GM19452 (cell line): Measurements from ENCODE around the gene PDCD1.
"Not testable (repeated sequence)": the region's sequence is repeated elsewhere in the genome, so short reads cannot be mapped to it uniquely, and the experiment has no call there.

Source experiments
- ATAC-seq: cut with Tn5 transposase; IDR thresholded peaks from one replicate; pipeline ENCODE4 v1.9.1; 2021; ENCODE audit not compliant: unreplicated experiment

The PDCD1 gene

DNA sequence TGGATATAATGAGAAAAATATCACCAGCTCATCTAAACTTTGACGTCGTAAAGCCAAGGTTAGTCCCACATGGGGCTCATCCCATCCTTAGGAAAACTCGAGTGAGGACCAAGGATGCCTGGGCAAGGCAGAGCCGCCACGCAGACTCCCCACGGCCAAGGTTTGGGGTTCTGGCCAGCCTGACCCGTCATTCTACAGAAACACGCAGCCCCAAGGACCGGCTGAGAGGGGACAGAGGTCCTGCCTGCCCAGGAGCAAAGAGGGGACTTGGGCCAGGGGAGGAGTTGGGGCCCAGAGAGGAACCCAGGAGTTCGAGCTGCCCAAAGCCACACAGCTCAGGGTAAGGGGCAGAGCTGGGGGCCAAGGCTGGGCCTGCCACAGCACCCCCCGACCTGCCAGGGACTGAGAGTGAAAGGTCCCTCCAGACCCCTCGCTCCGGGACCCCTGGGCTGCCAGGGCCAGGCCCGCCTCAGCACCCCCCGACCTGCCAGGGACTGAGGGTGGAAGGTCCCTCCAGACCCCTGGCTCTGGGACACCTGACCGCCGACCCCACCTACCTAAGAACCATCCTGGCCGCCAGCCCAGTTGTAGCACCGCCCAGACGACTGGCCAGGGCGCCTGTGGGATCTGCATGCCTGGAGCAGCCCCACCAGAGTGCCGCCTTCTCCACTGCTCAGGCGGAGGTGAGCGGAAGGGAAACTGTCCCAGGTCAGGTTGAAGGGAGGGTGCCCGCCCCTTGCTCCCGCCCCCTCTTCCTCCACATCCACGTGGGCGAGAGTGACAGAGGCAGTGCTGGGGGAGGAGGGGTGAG, at the start of gene PDCD1:
TSS of gene PDCD1 (minus strand) at position 689 of the 811 bp plus-strand sequence. CDS start at position 633, 56 bp downstream.
- peak; percentile 37 for ATAC-seq

DNA sequence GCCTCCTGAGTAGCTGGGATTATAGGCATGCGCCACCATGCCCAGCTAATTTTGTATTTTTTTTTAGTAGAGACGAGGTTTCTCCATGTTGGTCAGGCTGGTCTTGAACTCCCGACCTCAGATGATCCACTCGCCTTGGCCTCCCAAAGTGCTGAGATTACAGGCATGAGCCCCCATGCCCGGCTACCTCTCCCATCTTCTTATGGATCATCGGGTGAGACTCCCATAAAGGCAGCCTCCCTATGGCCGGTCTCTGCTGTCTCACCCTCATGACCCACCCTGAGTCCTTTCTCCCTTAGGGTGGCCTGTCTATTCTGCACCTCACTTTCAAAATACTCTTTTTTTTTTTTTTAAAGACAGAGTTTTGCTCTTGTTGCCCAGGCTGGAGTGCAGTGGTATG, 49.1 kb upstream of the PDCD1 start:
- ATAC-seq: not testable (repeated sequence)

DNA sequence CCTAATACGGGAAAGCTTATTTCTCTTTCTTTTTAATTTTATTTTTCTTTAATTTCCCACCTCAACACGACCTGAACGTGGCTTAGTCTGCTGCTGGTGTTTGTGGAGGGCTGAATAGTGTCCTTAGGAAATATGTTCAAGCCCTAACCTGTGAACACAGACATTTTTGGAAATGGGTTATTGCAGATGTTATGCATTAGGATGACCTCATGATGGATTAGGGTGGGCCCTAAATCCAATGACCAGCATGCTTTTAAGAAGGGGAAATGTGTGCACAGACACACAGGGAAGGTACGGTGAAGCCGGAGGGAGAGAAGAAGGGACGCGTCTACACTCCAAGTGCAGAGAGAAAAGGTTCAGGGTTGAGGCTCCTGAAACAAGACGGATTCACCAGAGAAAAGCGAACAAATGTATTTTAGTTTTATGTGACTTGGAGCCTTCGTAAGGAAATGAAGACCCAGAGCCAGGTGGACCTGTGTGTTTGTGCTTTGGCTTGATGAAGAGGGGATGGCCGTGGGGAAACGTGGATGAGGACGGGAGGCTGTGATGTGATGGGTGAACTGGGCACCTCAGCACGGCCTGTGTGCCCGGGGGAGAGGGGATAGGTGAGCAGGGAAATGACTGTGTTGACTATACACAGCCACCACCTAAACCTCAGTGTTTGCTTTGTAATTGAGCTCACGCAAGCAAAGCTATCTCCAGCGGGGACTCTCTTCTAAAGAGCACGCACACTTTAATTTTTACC, 48.3 kb upstream of the PDCD1 start:
- ATAC-seq: no peak

DNA sequence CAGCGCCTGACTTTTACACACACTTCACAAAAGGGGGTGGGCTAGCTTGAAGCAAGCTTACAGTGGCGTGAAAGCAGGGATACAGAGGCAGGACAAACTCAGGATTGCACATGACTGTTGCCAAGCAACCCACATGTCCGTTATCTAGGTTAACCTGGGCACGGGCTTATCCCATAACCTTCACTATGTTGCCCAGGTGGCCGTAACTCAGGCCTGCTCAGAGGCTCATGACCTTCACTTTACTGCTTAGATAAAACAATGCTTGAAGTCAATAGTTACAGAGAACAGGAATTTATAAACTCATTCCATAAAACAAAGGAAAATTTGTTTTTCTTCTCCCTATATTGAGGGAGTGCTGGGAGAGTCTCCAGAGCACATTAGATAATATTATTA, 47.7 kb upstream of the PDCD1 start:
- not testable (repeated sequence) for ATAC-seq

DNA sequence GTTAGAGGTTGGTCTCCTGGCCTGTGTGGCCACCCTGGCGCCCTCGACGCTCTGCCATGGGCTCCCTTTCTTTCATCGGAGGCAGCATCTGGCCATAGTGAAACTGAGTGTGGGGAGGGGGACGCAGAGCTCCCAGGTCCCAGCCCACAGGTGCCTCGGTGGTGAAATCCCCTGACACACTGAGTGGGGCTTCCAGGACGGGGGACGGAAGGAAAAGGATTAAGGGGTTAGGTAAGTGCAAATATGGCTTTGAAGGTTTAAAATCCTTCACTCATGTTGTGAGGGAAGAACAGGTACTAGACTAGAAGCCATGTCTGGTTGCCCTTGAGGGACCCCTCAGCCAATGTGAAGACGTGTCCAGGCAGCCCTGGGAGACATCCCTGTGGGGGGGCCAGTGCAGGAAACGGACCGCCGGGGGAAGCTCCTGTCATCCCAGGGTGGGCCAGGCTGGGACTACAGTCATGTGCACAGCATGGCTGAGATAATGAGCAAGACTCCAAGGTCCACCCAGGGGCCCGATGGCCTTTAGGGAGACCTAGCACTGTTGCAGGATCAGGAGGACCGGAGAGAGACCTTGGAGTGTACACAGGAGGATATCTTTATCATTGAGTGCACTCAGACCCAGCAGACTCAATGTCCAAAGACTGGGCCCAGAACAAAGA, 47.2 kb upstream of the PDCD1 start:
- ATAC-seq: no peak

DNA sequence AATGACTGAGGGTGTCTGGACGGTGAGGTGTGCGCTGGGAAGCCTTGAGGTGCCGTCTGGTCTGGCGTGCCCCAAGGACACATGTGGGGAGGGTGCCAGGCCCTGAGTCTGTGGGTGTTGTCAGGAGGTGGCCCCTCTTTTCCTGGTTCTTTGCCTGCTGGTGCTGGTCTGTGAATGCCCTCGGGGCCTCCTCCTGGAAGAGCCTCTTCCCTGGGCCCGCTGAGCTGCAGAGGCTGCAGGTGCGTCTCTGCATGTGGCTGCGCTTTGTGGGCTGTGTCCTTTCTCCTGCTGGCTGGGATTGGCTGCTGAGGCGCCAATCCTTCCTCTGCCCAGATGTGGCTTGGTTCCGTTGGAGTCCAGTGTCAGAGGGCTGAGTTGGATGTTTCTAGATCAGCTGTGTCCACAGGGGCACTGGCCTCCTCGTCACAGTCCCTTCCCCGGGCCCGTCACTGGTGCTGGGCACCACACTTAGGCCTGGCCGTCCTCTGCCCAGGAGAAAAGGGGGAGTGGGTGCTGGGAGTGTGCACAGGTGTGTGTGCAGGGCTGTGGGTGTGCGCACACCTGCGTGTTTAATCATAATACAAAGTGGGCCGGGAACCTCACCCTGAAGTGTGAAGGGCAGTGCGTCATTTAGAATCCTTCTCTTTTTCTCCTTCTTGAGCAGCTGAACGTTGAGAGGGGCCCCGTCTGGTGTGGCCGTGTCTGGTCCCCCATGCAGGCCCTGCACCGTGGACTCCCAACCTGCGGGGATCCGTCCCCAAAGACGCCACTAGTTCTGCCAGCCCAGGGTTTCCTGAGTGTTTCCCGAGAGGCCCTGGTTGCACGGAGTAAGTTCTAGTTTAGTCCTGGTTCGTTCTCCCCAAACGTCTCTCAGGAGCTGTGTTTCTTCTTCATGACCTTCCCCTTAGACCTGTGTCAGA, 46.4 kb upstream of the PDCD1 start:
- no peak for ATAC-seq

DNA sequence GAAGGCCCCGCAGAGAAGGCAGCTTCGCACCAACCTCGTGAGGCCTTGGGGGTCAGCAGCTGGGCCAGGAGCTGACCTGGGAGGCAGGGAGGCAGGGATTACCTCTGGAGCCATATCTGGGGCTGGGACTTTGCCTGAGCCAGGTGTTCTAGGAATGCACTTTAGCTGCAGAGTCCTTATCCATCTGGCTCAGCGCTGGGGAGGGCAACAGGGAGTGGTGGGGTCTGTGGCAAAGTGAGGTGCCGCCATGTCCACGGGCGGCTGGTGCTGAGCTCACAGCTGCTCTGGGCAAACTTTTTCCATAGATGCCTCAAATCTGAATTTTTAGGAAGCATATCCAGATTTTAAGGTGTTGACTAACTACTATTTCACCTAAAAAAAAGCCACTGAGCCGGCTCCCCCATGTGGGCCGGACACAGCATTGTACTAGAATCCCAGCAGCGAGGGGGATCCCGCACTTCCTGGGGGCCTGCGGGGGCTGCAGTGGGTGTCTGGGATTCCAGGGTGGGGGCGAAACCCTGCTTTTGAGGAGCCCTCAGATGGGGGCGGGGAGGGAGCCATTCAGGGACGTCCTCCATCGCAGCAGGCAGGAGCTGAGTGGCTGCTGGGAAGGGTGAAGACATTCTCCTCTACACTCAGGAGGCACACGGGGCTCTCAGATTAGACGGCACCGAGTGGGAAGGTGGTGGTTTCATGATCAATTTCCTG, 45.5 kb upstream of the PDCD1 start:
- no peak for ATAC-seq

DNA sequence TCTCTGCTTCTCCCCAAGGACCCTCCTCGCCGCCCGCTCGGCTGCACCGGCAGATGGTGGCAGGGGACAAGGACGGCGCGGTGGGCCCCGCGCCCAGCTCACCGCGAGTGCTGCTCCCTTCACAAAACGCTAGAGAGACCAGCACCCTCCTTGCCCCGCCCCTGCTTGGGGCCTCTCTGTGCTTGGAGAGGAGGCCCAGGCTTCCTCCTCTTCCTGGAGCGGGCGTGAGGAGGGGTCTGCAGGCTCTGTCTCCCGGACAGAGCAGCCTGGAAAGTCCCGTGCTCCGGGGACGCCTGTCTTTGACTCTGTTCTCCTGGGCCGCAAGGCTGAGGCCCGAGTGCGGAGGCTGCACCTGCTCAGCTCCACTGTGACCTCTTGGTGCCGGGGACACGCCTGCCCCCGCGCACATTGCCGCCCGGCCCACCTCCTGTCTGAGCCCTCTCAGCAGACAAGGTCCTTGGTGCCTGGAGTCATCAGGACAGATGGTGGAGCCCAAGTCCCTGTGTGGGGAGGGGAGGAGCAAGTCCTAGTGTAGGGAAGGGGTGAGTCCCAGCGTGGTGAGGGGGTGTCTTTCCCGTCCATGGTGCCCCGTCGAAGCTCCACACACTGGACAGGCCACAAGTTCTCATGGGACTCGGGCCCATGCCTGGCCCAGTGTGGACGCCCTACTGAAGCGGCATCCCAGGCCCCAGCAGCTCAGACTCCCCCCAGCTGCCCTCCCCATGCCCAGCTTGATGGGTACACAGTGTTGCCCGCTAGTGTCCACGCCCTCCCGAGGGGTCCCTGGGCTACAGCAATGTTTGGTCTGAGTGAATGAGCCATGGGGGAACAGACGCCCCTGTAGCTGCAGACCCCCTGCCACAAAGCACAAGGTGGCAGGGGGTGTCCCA, 44.7 kb upstream of the PDCD1 start:
- ATAC-seq: no peak

DNA sequence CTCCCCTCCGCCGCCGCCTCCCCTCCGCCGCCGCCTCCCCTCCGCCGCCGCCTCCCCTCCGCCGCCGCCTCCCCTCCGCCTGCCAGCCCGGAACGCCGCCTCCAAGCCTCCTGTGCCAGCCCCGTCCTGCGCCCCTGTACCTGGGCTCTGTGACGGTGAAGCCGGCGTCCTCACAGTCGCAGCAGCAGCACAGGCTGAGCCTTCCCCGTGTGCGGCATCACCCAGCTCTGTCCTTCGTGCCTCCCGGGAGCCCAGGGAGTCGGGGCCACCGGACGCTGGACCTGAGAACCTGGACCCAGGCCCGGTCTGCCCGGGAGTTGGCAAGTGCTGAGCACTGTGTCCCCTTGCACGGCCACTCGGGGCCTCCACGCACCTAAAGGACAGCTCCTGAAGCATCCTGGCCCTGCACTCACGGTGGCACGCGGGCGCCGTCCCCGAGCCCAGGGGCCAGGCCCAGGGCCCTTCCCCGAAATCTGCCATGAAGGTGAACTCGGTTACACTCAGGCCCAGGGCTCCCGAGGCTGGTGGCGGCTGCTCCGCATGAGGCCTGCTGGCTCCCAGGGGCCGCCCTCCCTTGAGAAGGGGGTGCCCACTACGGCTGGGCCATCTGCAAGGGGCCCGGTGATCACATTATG, 43.8 kb upstream of the PDCD1 start:
- ATAC-seq: no peak

DNA sequence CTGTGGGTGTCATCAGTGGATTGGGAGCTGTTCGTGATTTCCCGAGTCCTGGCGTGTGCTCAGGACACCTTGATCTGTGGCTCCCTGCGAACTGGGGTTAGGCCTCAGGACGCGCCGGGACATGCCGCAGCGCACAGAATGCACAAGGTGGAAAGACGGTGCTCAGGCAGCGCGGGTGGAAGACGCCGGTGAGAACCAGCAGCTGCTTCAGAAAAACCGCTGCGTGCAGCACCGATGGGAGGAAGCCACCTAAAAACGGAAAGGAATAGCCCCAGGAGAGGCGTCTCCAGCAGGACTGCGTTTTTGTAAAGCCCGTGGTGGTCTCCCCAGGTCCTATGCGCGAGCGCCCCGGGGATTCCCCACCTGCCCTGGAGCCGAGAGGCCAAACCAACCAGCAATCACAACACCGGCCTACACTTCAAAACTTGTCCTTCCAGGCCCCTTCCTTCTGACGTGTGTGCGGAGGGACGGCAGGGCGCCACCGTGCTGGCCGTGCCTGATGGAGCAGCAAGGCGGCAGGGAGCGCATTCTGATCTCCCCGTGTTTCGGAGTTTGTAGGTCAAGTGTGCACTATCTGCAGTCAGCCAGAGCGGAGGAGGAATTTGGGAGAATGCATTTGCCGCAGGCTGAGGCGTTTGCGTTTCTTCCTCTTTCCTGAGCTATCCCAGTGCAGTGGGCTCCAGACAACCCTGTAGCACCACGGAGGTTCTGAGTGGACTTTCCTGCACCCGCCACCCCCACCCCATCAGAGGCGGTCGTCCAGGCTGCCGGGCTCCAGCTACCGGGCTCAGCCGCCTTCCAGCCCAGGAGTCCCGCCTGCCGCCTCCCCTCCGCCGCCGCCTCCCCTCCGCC, 43.0 kb upstream of the PDCD1 start:
- no peak for ATAC-seq

DNA sequence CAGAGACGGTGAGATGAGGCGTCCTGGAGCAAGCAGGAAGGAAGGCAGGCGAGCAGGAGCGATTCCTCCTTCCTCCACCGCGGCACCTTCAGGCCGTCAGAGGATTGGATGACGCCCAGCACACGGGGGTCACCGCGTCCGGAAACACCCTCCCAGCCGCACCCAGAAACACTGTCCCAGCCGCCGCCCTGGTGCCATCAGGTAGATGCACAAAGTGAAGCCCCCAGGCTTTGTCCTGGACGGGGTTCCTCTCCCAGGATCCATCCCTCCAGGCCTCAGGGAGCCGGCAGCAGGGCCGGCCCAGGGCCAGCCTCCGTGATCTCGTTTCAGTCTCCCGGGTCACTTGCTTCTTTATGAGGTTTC, 42.3 kb upstream of the PDCD1 start:
- no peak for ATAC-seq

DNA sequence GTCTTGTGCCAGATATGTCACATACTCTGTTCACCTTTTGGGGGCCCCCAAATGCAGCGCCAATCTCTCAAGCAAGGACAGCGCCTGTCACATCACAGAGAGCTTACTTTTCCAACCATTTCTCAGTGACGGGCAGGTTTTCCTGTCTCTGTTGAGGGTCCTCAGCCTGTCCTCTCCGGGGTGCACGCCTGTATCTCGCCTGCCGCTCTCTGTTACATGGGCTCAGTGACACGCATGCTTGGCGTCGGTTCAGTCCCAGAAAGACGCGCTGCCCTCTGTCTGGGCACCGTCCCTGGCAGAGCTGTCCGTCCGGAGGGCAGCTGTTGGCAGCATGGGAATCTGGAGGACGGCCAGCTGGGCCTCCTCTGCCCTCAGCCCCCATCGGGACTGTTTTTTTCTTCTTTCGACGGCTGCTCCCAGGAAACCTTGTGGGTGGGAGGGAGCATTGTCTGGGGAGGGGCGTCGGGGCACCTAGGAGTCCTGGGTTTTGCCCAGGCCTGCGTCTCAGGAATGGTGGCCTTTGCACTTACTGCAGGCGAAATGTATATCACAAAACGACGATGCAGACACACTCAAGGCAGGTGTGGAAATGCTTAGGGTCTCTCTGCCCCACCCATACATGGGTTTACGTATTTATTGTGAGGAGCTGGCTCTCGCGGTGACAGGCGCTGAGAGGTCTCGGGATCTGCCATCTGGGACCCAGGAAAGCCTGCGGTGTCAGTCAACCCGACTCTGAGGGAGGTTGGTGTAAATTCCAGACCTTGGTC, 41.7 kb upstream of the PDCD1 start:
- ATAC-seq: no peak

DNA sequence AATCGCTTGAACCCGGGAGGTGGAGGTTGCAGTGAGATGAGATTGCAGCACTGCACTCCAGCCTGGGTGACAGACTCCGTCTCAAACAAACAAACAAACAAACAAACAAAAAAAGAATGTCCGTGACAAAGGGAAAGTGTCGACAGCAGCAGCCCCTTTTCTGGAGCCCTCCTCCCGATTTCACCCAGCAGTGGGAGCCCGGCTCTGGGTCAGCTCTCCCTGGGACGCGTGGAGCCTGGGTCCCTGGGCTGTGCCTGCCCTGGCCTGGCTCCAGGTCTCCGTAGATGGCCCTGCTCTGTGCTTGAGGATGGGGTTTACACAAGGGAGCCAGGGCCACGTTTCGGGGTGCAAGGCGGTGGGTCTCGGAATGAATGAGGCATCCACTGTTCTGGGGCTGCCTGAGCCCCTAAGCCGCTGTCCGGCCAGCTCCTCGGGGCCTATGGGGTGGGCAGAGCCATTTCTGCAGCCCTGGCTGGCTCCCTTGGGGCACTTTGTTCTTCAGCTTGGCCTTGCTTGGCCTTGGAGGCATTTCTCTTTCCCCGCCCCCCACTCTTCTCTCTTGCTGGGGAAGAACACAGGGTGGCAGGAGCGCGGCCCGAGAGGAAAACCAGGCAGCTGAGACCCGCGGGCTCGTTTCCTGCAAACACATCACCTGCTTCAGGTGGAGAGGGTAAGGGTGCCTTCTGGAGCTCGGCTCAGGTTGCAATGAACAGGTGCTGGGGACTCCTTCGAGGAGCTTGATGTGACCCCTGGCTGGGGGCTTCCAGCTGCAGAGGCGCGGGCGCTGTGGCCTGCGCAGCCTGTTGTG, 40.0 kb upstream of the PDCD1 start:
- ATAC-seq: no peak

DNA sequence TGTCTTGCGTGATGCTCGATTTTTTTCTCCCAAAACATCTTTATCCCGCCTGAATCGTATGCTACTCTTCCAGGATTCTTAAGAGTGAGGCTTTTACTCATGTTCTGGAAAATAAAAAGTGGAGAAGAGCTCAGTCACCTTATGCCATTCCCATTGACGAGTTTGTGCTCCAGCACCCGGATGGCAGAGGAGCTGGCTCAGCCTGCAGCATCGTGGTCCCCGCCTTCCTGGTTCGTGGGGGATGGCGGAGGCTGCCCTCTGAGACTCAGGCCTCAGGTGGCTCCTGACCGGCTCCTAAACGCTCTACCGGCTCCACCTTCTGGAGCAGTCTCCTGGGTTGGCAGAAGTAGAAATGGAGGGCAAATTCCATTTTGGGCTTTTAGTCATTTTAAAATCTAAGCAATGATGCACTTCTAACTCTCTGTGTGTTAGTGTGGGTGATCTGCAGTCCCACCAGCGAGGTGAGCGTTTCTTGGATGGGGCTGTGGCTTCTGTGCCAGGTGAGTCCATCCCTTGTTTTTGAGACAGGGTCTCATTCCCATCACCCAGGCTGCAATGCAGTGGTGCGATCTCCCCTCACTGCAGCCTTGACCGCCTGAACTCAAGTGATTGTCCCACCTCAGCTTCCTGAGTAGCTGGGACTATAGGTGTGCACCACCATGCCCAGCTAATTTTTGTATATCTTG, 38.7 kb upstream of the PDCD1 start:
- ATAC-seq: no peak

DNA sequence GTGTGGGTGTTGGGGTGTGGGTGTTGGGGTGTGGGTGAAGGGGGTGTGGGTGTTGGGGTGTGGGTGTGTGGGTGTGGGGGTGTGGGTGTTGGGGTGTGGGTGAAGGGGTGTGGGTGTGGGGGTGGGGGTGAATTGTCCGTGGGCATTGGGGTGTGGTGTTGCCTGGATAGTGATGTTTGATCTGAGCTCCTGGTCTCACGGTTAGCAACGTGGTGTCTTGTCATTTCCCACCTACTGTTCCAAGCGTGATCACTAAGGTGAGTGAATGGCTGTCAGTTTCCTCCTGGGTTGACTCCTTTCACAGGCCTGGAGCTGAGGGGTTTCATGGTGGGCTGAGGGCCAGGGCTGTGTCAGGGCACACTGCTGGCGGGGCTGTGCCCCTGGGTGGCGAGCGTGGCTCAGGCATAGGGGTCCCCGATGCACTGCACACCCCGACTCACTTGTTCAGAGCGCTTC, 38.1 kb upstream of the PDCD1 start:
- no peak for ATAC-seq
